ENCODE results near the gene TTC28.

TTC28 gene

GRCh38 chr22:27934069-27934468 lies 745.6 kb downstream of the TTC28 start:
- no peaks in the 10 kb centered on the region for H3K36me3 ChIP-seq (ENCODE audit: insufficient read depth, low read length)
- H3K27me3 ChIP-seq (ENCODE audit: insufficient read depth, low read length): no peaks in the 10 kb centered on the region
- no peaks in the 10 kb centered on the region for H3K4me1 ChIP-seq (ENCODE audit: control insufficient read depth, insufficient read depth, low read length, unreplicated experiment)
- no peak overlapping the region for H2AFZ ChIP-seq (ENCODE audit: low read length, unreplicated experiment)
- H3K27ac ChIP-seq (ENCODE audit: low read depth, low read length): no peak overlapping the region
- no peak overlapping the region for H3K4me3 ChIP-seq (ENCODE audit: low read depth, low read length)
- H3K79me2 ChIP-seq (ENCODE audit: control insufficient read depth, insufficient read depth, low read length, unreplicated experiment): no peaks in the 10 kb centered on the region

- H3K4me3 ChIP-seq (ENCODE audit: low read depth, low read length): no peak overlapping the region
- H3K27ac ChIP-seq (ENCODE audit: low read depth, low read length): no peak overlapping the region
- H3K36me3 ChIP-seq (ENCODE audit: insufficient read depth, low read length): no peaks in the 10 kb centered on the region
- no peaks in the 10 kb centered on the region for H3K27me3 ChIP-seq (ENCODE audit: insufficient read depth, low read length)
- no peaks in the 10 kb centered on the region for H3K79me2 ChIP-seq (ENCODE audit: control insufficient read depth, insufficient read depth, low read length, unreplicated experiment)
- no peak overlapping the region for H2AFZ ChIP-seq (ENCODE audit: low read length, unreplicated experiment)
- H3K4me1 ChIP-seq (ENCODE audit: control insufficient read depth, insufficient read depth, low read length, unreplicated experiment): no peaks in the 10 kb centered on the region
Measured at GRCh38 chr22:27933186-27933983, 746.3 kb downstream of the TTC28 start.

GRCh38 chr22:27930331-27931060 lies 749.1 kb downstream of the TTC28 start:
- H3K36me3 ChIP-seq (ENCODE audit: insufficient read depth, low read length): no peaks in the 10 kb centered on the region
- no peak overlapping the region for H3K4me3 ChIP-seq (ENCODE audit: low read depth, low read length)
- no peak overlapping the region for H2AFZ ChIP-seq (ENCODE audit: low read length, unreplicated experiment)
- H3K27ac ChIP-seq (ENCODE audit: low read depth, low read length): no peak overlapping the region
- no peaks in the 10 kb centered on the region for H3K79me2 ChIP-seq (ENCODE audit: control insufficient read depth, insufficient read depth, low read length, unreplicated experiment)
- H3K4me1 ChIP-seq (ENCODE audit: control insufficient read depth, insufficient read depth, low read length, unreplicated experiment): no peaks in the 10 kb centered on the region
- no peaks in the 10 kb centered on the region for H3K27me3 ChIP-seq (ENCODE audit: insufficient read depth, low read length)
